GM12865 (cell line): Measurements from ENCODE around the gene TGFB2.

Experiments
- DNase-seq: peaks from one replicate; pipeline ENCODE4 v3.0.0; 2010; ENCODE audit warnings: low read depth
- H3K4me3 ChIP-seq: 2 replicates; pipeline ENCODE4 v1.5.1; 2011; ENCODE audit warnings: mild to moderate bottlenecking, low read depth, low read length, control low read depth
- TF ChIP-seq, protein P1 (sequence below): IDR thresholded peaks from 2 replicates; pipeline ENCODE4 v1.5.1; 2011; ENCODE audit warnings: low read length, control low read depth, low read depth, inconsistent platforms; ENCODE audit not compliant: insufficient read depth; ENCODE audit errors: missing control alignments

The TGFB2 gene

GRCh38 chr1:218357211-218357892 is 12.2 kb downstream of the TGFB2 start:
- no peak for DNase-seq
- TF ChIP-seq, protein P1, sequence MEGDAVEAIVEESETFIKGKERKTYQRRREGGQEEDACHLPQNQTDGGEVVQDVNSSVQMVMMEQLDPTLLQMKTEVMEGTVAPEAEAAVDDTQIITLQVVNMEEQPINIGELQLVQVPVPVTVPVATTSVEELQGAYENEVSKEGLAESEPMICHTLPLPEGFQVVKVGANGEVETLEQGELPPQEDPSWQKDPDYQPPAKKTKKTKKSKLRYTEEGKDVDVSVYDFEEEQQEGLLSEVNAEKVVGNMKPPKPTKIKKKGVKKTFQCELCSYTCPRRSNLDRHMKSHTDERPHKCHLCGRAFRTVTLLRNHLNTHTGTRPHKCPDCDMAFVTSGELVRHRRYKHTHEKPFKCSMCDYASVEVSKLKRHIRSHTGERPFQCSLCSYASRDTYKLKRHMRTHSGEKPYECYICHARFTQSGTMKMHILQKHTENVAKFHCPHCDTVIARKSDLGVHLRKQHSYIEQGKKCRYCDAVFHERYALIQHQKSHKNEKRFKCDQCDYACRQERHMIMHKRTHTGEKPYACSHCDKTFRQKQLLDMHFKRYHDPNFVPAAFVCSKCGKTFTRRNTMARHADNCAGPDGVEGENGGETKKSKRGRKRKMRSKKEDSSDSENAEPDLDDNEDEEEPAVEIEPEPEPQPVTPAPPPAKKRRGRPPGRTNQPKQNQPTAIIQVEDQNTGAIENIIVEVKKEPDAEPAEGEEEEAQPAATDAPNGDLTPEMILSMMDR = no peak
- H3K4me3 ChIP-seq = no peak overlapping the region

- no peak for DNase-seq
- TF ChIP-seq, protein P1 = no peak
- H3K4me3 ChIP-seq = no peak overlapping the region
Observed at GRCh38 chr1:218357893-218358232, 12.7 kb downstream of the TGFB2 start.

DNA sequence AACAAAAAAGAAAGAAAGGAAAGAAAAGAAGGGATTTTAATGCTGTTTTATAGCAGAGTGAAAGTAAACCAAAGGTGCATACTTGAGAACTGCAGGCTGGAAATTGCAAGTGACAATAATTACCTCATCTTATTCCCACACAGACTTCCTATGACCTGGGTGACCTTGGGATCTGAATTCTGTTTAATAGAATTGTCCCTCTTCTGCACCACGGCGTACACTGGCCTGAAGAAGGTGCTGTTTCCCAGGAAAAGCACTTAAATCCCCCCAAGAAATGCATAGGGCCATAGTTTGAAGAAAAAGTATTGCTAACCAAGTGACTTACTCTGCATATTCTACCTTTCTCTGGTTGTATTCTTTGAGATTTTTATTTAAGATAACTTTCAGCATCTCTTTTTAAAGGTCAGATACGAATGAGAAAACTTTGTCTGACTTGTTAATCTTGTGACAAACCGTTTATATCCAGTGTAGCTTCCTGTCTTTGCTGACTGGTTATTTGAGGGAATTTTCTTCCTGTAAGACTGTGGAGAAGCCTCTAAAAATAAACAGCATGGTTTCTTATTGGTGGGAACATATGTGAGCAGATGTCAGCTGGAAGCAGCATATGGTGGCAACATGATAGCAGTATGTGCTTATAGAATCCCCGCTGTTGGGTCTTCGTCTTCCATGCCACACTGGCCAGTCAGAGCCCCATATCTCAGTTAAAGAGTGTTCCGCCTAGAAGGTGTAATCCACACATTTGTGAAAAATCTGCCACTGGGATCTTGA is 16.3 kb downstream of the TGFB2 start:
- H3K4me3 ChIP-seq = no peak overlapping the region
- TF ChIP-seq, protein P1 = peak; percentile 9
- no peak for DNase-seq

DNA sequence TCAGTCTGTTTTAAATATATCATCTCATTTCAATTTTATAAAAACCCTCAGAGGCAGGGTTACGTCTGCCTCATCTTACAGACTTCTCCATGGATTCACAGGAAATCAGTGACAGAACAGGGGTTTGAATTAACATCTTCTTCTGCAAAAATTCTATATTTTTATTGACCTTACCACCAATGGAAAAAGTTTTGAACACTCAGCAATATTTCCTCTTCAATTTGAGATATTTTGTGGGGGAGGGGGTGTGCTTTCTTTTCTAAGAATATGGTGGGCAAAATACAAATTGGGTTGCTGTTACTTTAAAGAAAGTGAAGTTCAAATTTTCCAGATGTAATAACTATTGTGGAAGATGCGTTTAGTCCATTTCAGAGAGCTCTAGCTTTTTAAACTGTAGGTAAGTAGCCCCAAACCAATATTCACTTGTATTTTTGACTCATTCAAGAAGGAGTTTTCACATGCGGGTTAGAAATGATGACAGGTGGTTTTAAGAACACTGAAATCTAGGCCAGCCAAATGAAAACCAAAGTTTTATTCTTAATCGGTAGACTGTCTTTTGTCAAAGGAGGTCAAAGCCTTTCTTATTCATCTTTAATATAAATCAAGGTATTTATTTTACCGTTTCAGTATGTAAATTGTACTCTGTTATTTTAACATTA is 17.4 kb downstream of the TGFB2 start:
- no peak for DNase-seq
- TF ChIP-seq, protein P1 = no peak

DNA sequence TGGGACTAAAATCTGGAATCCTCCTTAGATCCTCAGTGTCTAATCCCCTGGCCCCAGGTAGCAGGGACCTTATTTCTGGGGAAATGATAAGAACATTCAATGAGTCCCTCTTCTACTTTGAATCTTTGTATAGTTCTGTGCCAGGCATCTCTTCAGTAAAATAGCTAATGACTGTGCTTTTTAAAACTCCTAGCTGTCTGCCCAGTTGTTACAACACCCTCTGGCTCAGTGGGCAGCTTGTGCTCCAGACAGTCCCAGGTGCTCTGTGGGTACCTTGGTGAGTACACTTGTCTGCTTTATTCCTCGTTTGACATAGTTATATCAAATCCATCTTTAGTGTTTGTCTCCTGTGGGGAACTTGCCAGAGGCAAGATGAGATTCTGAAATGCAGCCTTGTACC is 18.0 kb downstream of the TGFB2 start:
- TF ChIP-seq, protein P1 = no peak
- DNase-seq = no peak
- H3K4me3 ChIP-seq = no peak overlapping the region

More for the DNA sequence above, 17.4 kb downstream of the TGFB2 start:
- H3K4me3 ChIP-seq = no peak overlapping the region

DNA sequence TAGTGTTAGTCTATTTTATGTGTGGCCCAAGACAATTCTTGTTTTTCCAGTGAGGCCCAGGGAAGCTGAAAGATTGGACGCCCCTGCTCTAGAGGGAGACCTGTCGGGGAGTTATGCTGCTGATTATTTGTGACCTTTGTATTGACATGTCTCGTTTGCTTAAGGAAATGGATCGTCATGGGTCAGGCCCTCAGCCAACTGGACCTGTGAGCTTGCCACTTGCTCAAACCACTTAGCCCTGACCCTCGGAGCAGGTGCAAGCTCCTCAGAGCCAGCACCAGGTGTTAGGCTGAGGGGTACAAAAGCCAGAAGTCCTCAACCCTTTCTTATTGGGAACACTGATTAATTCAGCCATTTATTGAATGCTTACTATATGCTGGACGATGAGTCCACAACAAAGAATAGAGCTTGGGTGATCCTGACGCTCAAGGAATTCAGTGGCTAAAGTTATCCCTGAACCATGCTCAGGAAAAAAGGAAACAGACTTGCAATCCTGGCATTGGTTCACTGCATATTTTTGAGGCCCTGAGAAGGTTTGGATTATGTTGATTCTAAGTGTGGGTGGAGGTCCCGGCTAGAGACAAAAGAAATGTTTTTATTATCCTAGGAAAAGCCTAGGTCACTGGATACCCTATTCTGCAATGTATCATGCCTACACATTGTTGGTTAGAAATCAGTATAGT is 19.0 kb downstream of the TGFB2 start:
- no peak overlapping the region for H3K4me3 ChIP-seq
- TF ChIP-seq, protein P1 = no peak
- no peak for DNase-seq
